Activated CD4-positive, alpha-beta T cell treated with anti-CD3 and anti-CD28 coated beads, Interleukin-2, amount 50 U/mL, for 24 hours (primary cell): ENCODE results near the gene LRRC37A3.
A peak's percentile ranks its signal among the peaks of the same experiment; 100 is the strongest.
"Not testable (repeated sequence)": the region's sequence is repeated elsewhere in the genome, so short reads cannot be mapped to it uniquely, and the experiment has no call there.

Experiments used
- DNase-seq, 2 donors: peaks; one replicate each; pipeline ENCODE4 v3.0.0-alpha.2; 2020; ENCODE audit warnings: low read depth in 1 of 2, low spot score in 1 of 2

The LRRC37A3 gene

DNA sequence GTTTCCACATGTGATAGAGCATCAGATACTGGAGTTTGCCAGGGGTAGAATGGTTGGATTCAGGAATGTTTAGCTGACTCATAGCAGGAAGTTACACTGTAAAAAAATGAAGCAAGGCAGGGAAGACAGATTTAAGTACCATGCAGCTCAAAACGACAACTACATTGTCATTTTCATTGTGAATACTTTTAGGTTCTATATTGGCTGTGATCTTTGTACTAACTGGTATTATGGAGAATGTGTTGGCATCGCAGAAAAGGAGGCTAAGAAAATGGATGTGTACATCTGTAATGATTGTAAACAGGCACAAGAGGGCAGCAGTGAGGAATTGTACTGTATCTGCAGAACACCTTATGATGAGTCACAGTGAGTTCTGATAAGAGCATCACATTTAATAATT is 8.2 kb upstream of the LRRC37A3 start:
- DNase-seq = peak in 1 of 2 donors; percentile 80

DNA sequence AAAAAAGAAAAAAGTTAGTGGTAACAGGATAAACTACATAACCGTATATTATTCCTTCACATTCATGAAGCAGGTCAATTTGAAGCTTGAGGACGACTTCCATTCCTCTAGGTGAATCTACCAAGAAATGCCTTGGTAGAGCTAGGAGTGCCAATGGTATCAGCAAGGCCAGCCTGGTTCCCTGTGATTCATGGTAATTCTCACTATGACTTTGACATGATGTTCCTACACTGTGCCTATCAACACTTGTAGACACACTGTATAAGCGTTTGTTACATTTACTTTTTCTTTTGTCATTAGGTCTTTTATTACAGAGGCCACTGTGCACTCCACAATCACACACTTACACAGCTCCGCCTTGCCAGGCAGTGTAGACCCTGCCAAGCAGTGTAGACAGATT is 7.2 kb upstream of the LRRC37A3 start:
- not testable (repeated sequence) for DNase-seq

DNA sequence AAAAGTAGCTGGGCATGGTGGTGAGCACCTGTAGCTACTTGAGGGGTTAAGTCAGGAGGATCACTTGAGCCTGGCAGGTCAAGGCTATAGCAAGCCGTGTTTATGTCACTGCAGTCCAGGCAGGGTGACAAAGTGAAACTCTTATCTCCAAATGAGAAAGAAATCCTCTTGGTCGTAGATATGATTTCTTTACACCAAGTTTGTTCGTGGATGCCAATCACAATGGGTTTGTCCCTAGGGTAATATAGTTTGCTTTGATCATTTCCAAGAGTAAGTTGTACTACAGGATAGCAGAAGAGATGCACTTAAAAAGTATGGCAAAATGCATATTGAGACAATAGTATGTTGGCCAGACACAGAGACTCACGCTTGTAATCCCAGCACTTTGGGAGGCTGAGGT is 6.0 kb upstream of the LRRC37A3 start:
- DNase-seq = not testable (repeated sequence)

DNA sequence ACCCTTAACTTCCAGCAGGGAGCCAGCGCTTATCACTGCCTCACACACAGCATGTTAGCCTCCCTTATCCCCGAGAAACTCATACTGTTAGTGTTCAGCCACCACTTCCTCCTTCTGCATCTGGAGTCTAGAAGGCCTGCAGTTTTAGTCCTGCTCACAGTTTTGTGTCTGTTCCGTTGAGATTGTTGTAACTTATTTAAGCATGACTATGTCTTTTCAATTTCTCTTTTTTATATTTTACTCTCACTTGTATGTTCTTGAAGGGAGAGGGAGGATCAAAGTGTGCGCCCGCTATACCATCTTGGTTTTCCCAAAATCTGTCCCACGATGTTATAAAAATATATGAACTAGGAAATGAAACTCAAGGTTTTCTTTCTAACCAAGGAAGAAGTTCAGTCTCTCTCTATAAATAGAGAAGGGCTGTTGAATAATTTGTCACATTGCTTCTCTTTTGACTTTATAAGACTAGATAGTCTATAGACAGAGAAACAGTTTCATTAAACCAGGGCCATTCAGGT is 3.8 kb upstream of the LRRC37A3 start:
- not testable (repeated sequence) for DNase-seq

DNA sequence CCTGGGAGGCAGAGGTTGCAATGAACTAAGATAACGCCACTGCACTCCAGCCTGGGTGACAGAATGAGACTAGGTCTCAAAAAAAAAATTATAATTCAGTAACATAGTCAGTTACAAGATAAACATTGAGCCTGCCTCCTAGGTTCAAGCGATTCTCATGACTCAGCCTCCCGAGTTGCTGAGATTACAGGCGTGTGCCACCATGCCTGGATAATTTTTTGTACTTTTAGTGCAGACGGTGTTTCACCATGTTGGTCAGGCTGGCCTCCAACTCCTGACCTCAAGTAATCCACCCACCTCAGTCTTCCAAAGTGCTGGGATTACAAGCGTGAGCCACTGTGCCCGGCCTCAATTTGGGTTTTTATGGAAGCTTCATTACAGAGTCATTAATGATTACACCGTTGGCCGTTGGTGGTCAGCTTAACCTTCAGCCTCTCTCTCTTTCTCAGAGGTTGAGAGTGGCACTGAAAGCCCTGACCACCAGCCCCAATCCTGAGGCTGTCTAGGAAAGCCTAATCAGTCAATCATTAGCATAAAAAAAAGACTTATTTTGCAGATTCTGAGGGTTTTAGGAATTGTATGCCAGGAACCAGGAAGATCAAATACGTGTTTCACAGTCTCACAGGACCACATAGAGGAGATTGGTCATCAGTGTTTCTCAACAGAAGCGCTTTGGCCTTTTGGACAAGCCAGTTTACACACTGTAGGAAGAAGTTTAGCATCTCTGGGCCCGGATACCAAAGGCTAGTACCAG is 1.3 kb upstream of the LRRC37A3 start:
- no peak for DNase-seq

DNA sequence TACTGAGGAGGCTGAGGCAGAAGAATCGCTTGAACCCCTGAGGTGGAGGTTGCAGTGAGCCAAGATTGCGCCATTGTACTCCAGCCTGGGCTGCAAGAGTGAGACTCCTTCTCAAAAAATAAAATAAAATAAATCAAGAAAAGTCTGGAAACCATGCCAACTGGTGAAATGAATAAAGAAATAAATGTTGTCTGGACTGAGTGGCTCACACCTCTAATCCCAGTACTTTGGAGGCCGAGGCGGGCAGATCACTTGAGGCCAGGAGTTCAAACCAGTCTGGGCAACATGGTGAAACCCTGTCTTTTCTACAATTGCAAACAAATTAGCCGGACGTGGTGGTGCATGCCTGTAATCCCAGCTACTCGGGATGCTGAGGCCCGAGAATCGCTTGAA is 744 bp upstream of the LRRC37A3 start:
- DNase-seq = no peak

DNA sequence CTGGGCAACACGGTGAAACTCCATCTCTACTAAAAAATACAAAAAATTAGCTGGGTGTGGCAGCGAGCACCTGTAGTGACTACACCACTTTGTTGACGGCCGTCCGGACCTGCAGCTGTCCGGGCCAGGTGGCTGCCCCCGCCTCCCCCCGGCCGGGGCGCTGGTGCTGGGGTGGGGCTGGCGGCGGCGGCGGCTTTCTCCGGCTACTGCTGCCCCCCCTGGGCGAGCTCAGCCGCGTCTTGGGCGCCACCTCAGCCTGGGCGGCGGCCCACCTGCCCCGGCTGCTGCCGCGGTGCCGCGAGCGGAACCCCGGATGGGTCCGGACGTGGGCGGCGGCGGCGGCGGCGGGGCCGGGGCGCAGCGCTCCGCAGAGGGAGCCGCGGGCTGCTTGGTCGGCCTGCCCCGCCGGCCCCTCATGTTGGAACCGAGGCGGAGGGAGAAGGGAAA is 413 bp downstream of the LRRC37A3 start:
- peak in 1 of 2 donors; percentile 31 for DNase-seq

DNA sequence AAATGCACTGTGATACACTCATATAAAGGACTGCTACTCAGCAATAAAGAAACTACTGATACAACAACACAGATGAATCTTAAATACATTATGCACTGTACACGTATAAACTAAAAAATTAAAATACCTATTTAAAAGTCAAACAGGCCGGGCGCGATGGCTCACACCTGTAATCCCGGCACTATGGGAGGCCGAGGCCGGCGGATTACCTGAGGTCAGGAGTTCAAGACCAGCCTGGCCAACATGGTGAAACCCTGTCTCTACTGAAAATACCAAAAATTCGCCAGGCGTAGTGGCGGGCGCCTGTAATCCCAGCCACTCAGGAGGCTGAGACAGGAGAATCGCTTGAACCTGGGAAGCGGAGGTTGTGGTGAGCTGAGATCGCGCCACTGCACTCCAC is 1.7 kb downstream of the LRRC37A3 start:
- not testable (repeated sequence) for DNase-seq

DNA sequence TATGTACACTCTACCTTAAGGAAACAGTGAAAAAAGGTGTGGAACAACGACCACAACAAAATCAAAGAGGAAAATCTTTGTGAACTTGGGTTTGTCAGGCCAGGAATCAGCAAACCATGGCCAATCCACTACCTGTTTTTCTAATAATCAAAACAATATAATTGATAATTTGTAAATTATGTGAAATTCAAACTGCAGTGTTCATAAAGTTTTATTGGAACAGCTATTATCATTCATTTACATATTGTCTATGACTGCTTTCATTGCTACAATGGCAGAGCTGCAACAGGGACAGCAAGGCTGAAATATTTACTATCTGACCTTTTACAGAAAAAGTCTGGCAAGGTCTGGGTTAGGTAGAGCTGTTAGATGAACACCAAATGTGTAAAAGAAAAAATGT is 4.0 kb downstream of the LRRC37A3 start:
- not testable (repeated sequence) for DNase-seq

DNA sequence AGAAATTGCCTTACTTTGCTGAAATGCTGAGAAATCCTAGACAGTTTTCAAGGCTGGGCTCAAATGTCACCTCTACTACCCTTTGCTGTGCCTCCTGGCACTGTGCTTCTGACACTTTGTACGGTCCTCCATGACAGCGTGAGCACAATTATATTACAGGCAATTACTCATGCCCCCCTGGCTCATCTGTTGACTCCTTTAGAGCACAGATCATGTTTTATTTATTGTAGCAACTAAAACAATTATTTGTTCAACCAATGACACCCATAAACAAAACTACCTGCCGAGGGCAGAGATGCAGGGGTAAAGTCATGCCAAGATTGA is 9.1 kb downstream of the LRRC37A3 start:
- DNase-seq = not testable (repeated sequence)

DNA sequence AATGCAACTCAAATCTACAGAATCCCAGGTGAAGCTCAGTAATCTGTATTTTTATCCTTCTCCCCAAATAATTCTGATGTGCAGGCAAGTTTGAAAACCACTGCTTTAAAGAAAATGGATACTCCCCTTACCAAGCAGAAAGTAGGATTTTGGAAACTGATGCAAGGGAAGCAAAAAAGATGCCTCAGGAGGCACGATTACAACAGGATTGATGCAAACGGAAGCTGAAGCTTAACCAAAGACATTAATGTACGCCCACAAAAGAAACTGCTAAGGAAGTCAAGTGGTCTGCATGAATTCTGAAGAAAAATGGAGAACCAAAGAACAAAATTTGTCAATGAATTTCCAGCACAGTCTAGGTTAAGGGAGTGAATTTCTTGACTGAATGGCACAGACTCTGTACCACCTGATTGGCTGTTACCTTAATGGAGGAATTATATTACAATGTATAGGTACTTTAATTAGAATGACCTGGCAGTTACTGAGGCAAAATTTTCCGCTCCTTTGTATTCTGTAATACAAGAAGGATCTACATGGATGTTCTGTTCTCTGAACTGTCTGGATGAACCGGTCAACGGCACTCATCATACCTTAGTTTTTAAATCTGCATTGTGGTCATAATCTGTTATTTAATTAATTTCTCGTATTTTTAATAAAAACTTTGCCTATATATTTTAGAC is 9.6 kb downstream of the LRRC37A3 start:
- DNase-seq = not testable (repeated sequence)

DNA sequence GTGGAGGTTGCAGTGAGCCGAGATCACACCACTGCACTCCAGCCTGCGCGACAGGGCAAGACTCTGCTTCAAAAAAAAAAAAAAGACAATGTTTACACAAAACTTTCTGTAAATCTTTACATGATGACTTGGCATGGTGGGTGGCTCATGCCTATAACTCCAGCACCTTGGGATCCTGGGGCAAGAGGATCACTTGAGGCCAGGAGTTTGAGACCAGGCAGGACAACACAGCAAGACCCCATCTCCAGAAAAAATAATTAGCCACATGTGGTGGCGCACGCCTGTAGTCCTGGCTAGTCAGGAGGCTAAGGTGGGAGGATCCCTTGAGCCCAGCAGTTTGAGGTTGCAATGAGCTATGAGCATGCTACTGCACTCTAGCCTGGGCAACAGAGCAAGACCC is 15.2 kb downstream of the LRRC37A3 start:
- not testable (repeated sequence) for DNase-seq

DNA sequence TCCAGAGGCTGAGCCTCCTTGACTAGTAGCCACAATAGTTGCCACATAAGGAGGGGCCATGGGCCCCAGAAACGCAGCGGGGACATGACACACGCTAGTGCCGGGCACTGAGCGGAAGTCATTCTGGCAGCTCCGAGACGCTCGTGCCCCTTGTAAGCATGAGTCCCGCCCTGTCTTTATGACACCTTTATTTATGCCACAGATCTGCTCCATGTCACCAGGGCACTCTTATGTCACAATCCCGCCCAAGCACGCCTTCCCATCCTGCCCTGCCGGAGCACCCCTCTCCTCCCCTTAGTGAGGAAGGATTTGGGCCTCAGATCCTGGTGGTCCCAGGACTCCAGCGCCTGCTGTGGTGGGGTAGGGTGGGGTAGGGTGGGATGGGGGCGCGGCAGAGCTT is 22.1 kb downstream of the LRRC37A3 start:
- not testable (repeated sequence) for DNase-seq

DNA sequence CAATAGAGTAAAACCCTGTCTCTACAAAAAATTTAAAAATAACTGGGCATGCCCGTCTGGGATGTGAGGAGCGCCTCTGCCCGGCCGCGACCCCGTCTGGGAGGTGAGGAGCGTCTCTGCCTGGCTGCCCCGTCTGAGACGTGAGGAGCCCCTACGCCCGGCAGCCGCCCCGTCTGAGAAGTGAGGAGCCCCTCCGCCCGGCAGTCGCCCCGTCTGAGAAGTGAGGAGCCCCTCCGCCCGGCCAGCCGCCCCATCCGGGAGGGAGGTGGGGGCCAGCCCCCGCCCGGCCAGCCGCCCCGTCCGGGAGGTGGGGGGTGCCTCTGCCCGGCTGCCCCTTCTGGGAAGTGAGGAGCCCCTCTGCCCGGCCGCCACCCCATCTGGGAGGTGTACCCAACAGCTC is 45.1 kb downstream of the LRRC37A3 start:
- not testable (repeated sequence) for DNase-seq

DNA sequence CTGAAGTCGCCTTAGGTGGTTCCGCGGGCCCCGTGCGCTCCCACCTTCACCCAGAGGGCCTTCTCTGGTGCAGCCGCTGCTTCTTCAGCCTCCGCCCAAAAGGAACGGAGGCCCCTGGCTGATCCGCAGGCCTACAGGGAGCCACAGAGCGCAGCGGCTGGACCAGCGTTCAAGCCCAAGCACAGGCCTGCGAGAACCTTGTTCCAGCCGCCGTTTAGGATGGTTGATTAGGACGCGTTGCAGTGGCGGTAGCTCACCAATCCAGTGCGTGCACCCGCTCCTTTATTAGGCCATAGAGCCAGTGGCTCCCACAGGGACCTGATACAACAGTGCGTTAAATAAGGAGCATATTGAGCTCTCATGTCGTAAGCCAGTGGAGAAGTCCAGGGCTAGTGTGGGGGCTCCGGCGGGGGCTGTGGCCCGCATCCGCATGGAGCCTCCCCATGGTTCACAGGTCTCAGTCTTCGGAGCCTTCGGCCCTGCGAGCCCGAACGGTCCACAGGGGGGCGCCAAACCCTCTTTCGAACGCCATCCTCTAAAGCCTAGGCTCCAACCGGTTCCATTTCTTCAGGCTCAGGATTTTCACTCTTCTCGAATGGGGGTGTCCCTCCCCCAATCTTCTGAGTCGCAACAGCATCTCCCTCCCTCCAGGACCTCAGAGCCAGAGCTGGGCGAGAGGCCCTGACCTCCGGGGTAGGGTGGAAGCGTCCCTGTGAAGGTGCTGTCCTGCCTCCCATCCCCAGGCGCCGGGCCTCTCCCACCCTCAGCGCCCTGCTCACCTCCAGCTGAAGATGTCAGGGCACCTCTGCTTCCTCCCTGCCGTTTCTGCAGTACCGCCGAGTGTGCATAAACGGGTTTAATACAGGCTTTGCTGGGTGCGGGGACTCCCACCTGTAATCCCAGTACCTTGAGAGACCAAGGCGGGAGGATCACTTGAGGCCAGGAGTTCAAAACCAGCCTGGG is 71.5 kb downstream of the LRRC37A3 start:
- DNase-seq = peak; percentile 62 to 64

DNA sequence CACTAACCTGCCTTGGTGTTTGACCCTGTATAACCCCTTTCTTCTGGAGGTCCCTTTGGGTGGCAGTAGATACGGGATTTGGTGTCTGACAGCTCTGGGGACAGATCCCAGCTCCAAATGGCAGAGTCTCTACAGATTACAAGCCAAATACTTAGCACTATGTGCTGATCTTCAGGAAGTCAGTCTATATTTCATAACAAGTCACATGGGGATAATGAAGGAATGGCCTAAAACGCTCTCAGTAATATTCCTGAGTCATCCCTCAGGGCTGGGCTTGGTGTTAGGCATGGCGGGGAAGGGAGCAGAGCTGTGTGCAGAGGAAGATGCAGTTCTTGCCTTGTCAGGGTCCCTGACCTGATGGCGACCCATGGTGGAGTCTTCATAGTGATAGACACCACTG is 72.4 kb downstream of the LRRC37A3 start:
- DNase-seq = not testable (repeated sequence)

DNA sequence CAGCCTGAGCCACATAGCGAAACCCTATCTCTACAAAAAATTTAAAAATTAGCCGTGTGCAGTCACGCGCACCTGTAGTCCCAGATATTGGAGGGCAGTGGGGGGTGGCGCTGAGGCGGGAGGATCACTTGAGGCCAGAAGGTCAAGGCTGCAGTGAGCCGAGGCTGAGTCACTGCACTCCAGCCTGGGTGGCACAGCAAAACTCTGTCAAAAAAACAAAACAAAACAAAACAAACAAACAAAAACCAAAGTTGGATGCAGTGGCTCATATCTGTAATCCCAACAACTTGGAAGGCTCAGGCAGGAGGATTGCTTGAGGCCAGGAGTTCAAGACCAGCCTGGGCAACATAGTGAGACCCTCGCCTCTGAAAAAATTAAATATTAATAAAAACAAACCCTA is 75.4 kb downstream of the LRRC37A3 start:
- not testable (repeated sequence) for DNase-seq

DNA sequence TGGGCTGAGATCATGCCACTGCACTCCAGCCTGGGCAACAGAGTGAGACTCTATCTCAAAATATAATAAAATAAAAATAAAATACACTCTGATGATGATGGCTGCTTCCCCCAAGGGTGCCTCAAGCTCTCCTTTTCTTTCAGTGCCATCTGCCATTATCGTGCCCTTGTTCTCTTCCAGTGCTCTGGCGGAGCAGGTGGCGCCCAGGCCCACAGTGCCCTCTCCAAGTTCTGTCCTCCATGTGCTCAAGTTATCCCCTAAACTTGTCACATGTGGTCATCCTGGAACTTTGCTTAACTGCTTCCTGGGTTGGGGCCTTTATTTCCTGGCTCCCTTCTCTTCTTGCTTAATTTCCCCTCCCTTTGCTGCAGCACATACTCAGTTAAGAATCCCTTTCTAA is 76.4 kb downstream of the LRRC37A3 start:
- not testable (repeated sequence) for DNase-seq

DNA sequence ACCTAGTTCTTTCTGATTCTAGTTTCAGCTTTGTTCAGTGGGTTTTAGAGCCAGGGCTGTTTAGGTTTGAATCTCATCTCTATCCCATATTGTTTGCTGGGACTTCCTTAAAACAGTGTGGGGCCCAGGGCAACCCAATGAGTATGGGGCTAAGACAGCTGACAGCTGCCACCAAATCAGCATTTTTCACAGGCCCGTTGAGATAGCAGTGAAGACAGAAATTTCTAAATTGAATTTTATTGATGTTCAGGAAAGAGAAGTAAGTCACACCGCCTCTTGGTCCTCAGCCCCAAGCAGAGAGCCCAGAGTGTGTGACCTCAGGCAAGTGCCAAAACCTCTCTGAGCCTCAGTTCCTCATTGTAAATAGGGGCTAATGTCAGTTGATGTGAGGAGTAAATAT is 78.3 kb downstream of the LRRC37A3 start:
- not testable (repeated sequence) for DNase-seq

DNA sequence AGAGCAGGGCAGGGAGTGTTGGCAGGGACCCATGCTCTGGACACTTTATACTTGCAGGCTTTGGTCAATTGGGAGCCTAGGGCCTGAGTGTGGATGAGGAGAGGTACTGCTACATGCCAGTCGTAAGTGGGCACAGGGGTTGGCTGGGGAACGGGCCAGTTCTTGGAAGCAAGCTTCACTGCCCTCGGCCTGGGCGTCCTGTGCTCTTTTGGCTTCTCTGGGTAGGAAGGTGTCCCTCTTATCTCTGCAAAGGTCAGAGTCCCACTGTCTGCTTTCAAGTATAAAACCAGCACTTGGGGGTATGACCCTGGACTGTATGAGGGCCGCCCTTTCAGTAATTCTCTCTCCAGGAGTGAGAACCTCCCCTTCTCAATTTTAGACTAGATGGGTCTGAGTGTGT is 80.8 kb downstream of the LRRC37A3 start:
- DNase-seq = not testable (repeated sequence)
